H1 (cell line): ENCODE data around the gene PAGE1. TPM values are rescaled to one million over a fixed set of nuclear protein-coding genes. Genes with fewer than 3 reads are reported as not detected.

Experiments
- CTCF ChIA-PET: fragments of 300-600 bp; sonication (Branson Sonifier 250); formaldehyde crosslinking; loops from one replicate; lab custom pipeline; 2021; ENCODE audit not compliant: partially characterized antibody; lab: Charles Lee
- POLR2A ChIA-PET: fragments of 300-600 bp; sonication (Branson Sonifier 250); formaldehyde crosslinking; loops from one replicate; lab custom pipeline; 2021; ENCODE audit warnings: inconsistent platforms; ENCODE audit not compliant: partially characterized antibody; lab: Charles Lee
- DNase-seq, 2 experiments: peaks; one replicate each; pipeline versions ENCODE4 v3.0.0 to v3.0.0-alpha.2; 2010 to 2022; ENCODE audit warnings: low spot score in 2 of 2, low read depth in 1 of 2, mixed read lengths in 1 of 2
- FAIRE-seq: peaks from 2 replicates; lab custom pipeline; 2011; peaks lifted over from hg19 to GRCh38; lab: Jason Lieb, UNC
- H2AFZ ChIP-seq: 2 replicates; pipeline ENCODE4 v1.8.1; 2012; ENCODE audit warnings: low read length, inconsistent platforms
- H2AK5ac ChIP-seq: 2 replicates; pipeline ENCODE4 v1.6.1; 2013; ENCODE audit warnings: low read depth, low read length
- H2BK120ac ChIP-seq: replicated peaks from 2 replicates; pipeline ENCODE3; 2013; ENCODE audit warnings: low read depth, low read length, inconsistent platforms
- H2BK12ac ChIP-seq: 2 replicates; pipeline ENCODE4 v1.6.1; 2013; ENCODE audit warnings: low read depth, low read length
- H2BK15ac ChIP-seq: 2 replicates; pipeline ENCODE4 v1.6.1; 2013; ENCODE audit warnings: low read length
- H2BK20ac ChIP-seq: 2 replicates; pipeline ENCODE4 v1.6.1; 2013; ENCODE audit warnings: low read length
- H2BK5ac ChIP-seq: 2 replicates; pipeline ENCODE4 v1.6.1; 2013; ENCODE audit warnings: low read depth, low read length
- H3K14ac ChIP-seq: 2 replicates; pipeline ENCODE4 v1.6.1; 2013; ENCODE audit warnings: inconsistent platforms; ENCODE audit not compliant: insufficient read length
- H3K18ac ChIP-seq: 2 replicates; pipeline ENCODE4 v1.6.1; 2013; ENCODE audit warnings: low read length; ENCODE audit errors: extremely low read depth
- H3K23ac ChIP-seq: 2 replicates; pipeline ENCODE4 v1.6.1; 2013; ENCODE audit warnings: inconsistent platforms; ENCODE audit not compliant: insufficient read length
- H3K23me2 ChIP-seq: 2 replicates; pipeline ENCODE4 v1.6.1; 2013; ENCODE audit warnings: low read depth, low read length
- H3K27ac ChIP-seq: 2 replicates; pipeline ENCODE4 v1.6.1; 2011; ENCODE audit warnings: low read depth, low read length, inconsistent platforms
- H3K27me3 ChIP-seq, 4 experiments: replicated peaks in 1 of 4; 1 replicate in 1 of 4; 2 replicates in 3 of 4; pipeline versions ENCODE4 v1.6.1 to v1.8.1; 2011 to 2013; ENCODE audit warnings: low read length in 3 of 4, mild to moderate bottlenecking in 3 of 4, inconsistent platforms in 2 of 4, mixed read lengths in 2 of 4, moderate library complexity in 1 of 4; ENCODE audit not compliant: control insufficient read depth in 3 of 4, insufficient read depth in 3 of 4; ENCODE audit errors: extremely low read depth in 1 of 4
- H3K36me3 ChIP-seq, 4 experiments: 2 replicates each; pipeline versions ENCODE4 v1.6.1 to v1.8.1; 2011 to 2013; ENCODE audit warnings: mild to moderate bottlenecking in 4 of 4, low read length in 3 of 4, moderate library complexity in 2 of 4, control low read depth in 1 of 4, inconsistent platforms in 1 of 4; ENCODE audit not compliant: insufficient read depth in 4 of 4, control insufficient read depth in 2 of 4
- H3K4ac ChIP-seq: replicated peaks from 2 replicates; pipeline ENCODE3; 2013; ENCODE audit warnings: low read length, low read depth, mixed read lengths, inconsistent platforms; ENCODE audit not compliant: insufficient read length
- H3K4me1 ChIP-seq, 4 experiments: replicated peaks in 1 of 4; 1 replicate in 1 of 4; 2 replicates in 3 of 4; pipeline versions ENCODE4 v1.6.1 to v1.8.1; 2011 to 2013; ENCODE audit warnings: low read length in 3 of 4, inconsistent platforms in 2 of 4, mixed read lengths in 1 of 4; ENCODE audit not compliant: insufficient read depth in 4 of 4, control insufficient read depth in 3 of 4
- H3K4me2 ChIP-seq, 2 experiments: 2 replicates each; pipeline versions ENCODE4 v1.6.1 to v1.8.1; 2011 to 2013; ENCODE audit warnings: low read depth in 2 of 2, low read length in 2 of 2, control low read depth in 1 of 2, inconsistent platforms in 1 of 2, mild to moderate bottlenecking in 1 of 2; ENCODE audit not compliant: insufficient read depth in 1 of 2
- H3K4me3 ChIP-seq, 4 experiments: fragments of 200-600, 300-600 bp in 1 of 4; sonication (generic), shearing (Covaris generic), sonication (Bioruptor Twin) in 1 of 4; 2 replicates each; pipeline versions ENCODE4 v1.5.1 to v1.8.1; 2011 to 2016; ENCODE audit warnings: low read length in 4 of 4, low read depth in 3 of 4, control low read depth in 2 of 4, inconsistent platforms in 2 of 4, mild to moderate bottlenecking in 2 of 4, mixed read lengths in 1 of 4, moderate library complexity in 1 of 4; ENCODE audit not compliant: insufficient read depth in 2 of 4; ENCODE audit errors: extremely low read depth in 1 of 4
- H3K56ac ChIP-seq: replicated peaks from 2 replicates; pipeline ENCODE3; 2013; ENCODE audit warnings: low read depth, mild to moderate bottlenecking, mixed read lengths, low read length, inconsistent platforms; ENCODE audit not compliant: insufficient read length
- H3K79me1 ChIP-seq: 2 replicates; pipeline ENCODE4 v1.6.1; 2013; ENCODE audit warnings: low read depth, low read length, control low read depth
- H3K79me2 ChIP-seq, 2 experiments: 2 replicates each; pipeline versions ENCODE4 v1.6.1 to v1.8.1; 2012 to 2013; ENCODE audit warnings: low read length in 2 of 2, mild to moderate bottlenecking in 2 of 2, inconsistent platforms in 1 of 2; ENCODE audit not compliant: insufficient read depth in 2 of 2, control insufficient read depth in 1 of 2
- H3K9ac ChIP-seq, 4 experiments: replicated peaks in 1 of 4; 1 replicate in 1 of 4; 2 replicates in 3 of 4; pipeline versions ENCODE4 v1.6.1 to v1.8.1; 2011 to 2013; ENCODE audit warnings: low read depth in 3 of 4, low read length in 3 of 4, control low read depth in 2 of 4, mild to moderate bottlenecking in 2 of 4, moderate library complexity in 2 of 4, inconsistent platforms in 1 of 4; ENCODE audit errors: extremely low read depth in 1 of 4
- H3K9me3 ChIP-seq, 2 experiments: 2 replicates each; pipeline versions ENCODE4 v1.6.1 to v1.8.1; 2012 to 2013; ENCODE audit warnings: mild to moderate bottlenecking in 2 of 2, moderate library complexity in 2 of 2, control low read depth in 1 of 2, inconsistent platforms in 1 of 2, low read depth in 1 of 2, low read length in 1 of 2, mixed read lengths in 1 of 2; ENCODE audit not compliant: insufficient read depth in 2 of 2
- H4K20me1 ChIP-seq, 2 experiments: replicated peaks in 1 of 2; 2 replicates each; pipeline versions ENCODE3 to v1.8.1; 2011 to 2013; ENCODE audit warnings: inconsistent platforms in 2 of 2, low read length in 2 of 2, mild to moderate bottlenecking in 1 of 2; ENCODE audit not compliant: insufficient read depth in 2 of 2, control insufficient read depth in 1 of 2
- H4K5ac ChIP-seq: 2 replicates; pipeline ENCODE4 v1.6.1; 2013; ENCODE audit warnings: low read length, low read depth, mixed read lengths, inconsistent platforms; ENCODE audit not compliant: insufficient read length
- H4K8ac ChIP-seq: 2 replicates; pipeline ENCODE4 v1.8.0; 2013; ENCODE audit warnings: mild to moderate bottlenecking, moderate library complexity, low read length, inconsistent platforms; ENCODE audit not compliant: insufficient read depth; ENCODE audit errors: extremely low read depth
- H4K91ac ChIP-seq: replicated peaks from 2 replicates; pipeline ENCODE3; 2013; ENCODE audit warnings: low read length, mixed read lengths, inconsistent platforms; ENCODE audit not compliant: insufficient read length
- CBX5 ChIP-seq: fragments of 300-800, 300-1000 bp; sonication (generic); IDR thresholded peaks from 2 replicates; pipeline ENCODE4 v1.7.1; 2016; ENCODE audit warnings: antibody characterized with exemption, low read length, low read depth
- CBX8 ChIP-seq: fragments of 300-800, 300-1000 bp; sonication (generic); IDR thresholded peaks from 2 replicates; pipeline ENCODE4 v1.7.1; 2016; ENCODE audit warnings: low read depth, low read length, borderline replicate concordance
- CTBP2 ChIP-seq: IDR thresholded peaks from 2 replicates; pipeline ENCODE4 v1.7.0; 2011; ENCODE audit warnings: borderline replicate concordance, mild to moderate bottlenecking, moderate library complexity, mixed read lengths, low read length; ENCODE audit not compliant: insufficient read depth, insufficient read length
- EZH2 ChIP-seq: fragments of 200-600 bp; sonication (generic); IDR thresholded peaks from 2 replicates; pipeline ENCODE4 v1.7.1; 2012; ENCODE audit warnings: low read depth, mild to moderate bottlenecking, moderate library complexity, low read length, inconsistent platforms; ENCODE audit not compliant: severe bottlenecking
- FOSL1 ChIP-seq: IDR thresholded peaks from 2 replicates; pipeline ENCODE4 v1.6.1; 2011; ENCODE audit warnings: mild to moderate bottlenecking, low read depth, low read length, moderate library complexity; ENCODE audit not compliant: insufficient read depth
- HDAC2 ChIP-seq, 2 experiments: fragments of 300-600 bp in 1 of 2; sonication (generic) in 1 of 2; IDR thresholded peaks; 2 replicates each; pipeline ENCODE4 v1.6.1; 2011 to 2012; ENCODE audit warnings: low read depth in 2 of 2, low read length in 2 of 2, mild to moderate bottlenecking in 2 of 2, moderate library complexity in 2 of 2, borderline replicate concordance in 1 of 2, inconsistent platforms in 1 of 2
- JUND ChIP-seq: IDR thresholded peaks from 2 replicates; pipeline ENCODE4 v1.6.1; 2011; ENCODE audit warnings: mild to moderate bottlenecking, improper control_type of control experiment, low read length
- NRF1 ChIP-seq: IDR thresholded peaks from 2 replicates; pipeline ENCODE4 v1.6.1; 2011; ENCODE audit warnings: mild to moderate bottlenecking, low read depth, low read length, improper control_type of control experiment
- PHF8 ChIP-seq: fragments of 200-600 bp; sonication (generic); conservative IDR thresholded peaks from 2 replicates; pipeline ENCODE4 v1.7.1; 2012; ENCODE audit warnings: low read depth, mild to moderate bottlenecking, inconsistent platforms, low read length, moderate library complexity
- TAF7 ChIP-seq: optimal IDR thresholded peaks from 2 replicates; pipeline ENCODE3; 2011; ENCODE audit warnings: low read depth, mild to moderate bottlenecking, inconsistent platforms, low read length, moderate library complexity, borderline replicate concordance
- TEAD4 ChIP-seq: IDR thresholded peaks from 2 replicates; pipeline ENCODE4 v1.6.1; 2012; ENCODE audit warnings: low read depth, low read length, inconsistent platforms, mixed read lengths
- ZNF274 ChIP-seq: IDR thresholded peaks from 2 replicates; pipeline ENCODE4 v1.7.0; 2012; ENCODE audit warnings: low read length, borderline replicate concordance; ENCODE audit errors: extremely low read depth
- WGBS, 2 experiments: shearing (Covaris generic) in 1 of 2; methylation state at CpG; one replicate each; pipeline versions ENCODE4 v1.1.6 to v1.1.7; 2013 to 2015; ENCODE audit warnings: low lambda C conversion rate in 2 of 2, mixed read lengths in 2 of 2, inconsistent platforms in 1 of 2, low coverage in 1 of 2, missing lambda C conversion rate in 1 of 2; ENCODE audit not compliant: insufficient replicate concordance in 2 of 2, insufficient coverage in 1 of 2, insufficient read length in 1 of 2; ENCODE audit errors: extremely low coverage in 1 of 2, missing lambda C conversion rate in 1 of 2; 5-methylcytosine and 5-hydroxymethylcytosine counted together
- polyA plus RNA-seq, 7 experiments: library from polyadenylated mRNA; depleted of rRNA in 3 of 7; stranded (reverse) in 5 of 7; unstranded in 2 of 7; fragments of >200 nt in 5 of 7; fragments of 200-250 nt in 2 of 7; gene quantifications; 1 replicate in 5 of 7; 2 replicates in 1 of 7; 4 replicates in 1 of 7; pipeline versions ENCODE4 v1.2.1 to v1.2.3, GENCODE V29; 2011 to 2013; ENCODE audit warnings: missing spikeins in 2 of 7, mixed read lengths in 2 of 7
- total RNA-seq: library from RNA; stranded (reverse); fragmentation: NEBNext Ultra II Directional; extraction: Animal tissue kit (Norgen Biotek cat#: 25700); gene quantifications from 2 replicates; pipeline ENCODE4 v1.2.1, GENCODE V29; 2021

The PAGE1 gene
- total and polyA plus RNA-seq, 2 of the 8 experiments (the other 6 are each of a cell fraction or from before 2014, with no cell fraction given) = not detected

DNA sequence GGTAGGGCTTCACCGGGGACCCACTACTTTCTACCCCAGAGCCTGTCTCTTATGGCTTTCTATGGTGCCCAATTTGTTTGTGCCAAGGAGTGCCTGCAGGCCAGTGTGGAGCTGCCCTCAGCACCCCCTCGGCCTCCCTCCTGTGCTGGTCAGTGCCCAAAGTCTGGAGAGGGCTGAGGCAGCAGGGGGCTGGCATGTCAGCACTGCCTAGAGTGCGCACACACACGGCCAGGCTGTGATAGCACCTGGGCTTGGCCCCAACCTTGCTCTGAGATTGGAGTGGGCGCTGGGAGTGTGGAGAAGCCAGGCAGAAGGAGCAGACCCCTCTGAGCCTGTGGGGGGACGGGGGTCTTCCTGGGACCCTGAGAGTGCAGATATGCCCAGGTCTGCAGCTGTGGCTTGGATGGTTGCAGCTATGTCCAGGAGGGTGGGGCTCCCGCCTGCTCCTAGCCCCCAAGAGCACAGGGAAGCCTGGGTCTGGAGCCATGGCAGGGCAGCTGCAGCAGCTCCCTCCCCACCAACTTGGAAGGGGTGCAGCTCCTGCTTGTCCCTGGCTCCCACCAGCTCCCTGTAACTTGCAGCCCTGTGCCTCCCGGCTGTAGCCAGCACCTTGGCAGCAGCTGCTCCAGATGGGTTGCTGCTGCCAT, 50.7 kb downstream of the PAGE1 start:
- no peaks in the 10 kb centered on the region for H4K20me1 ChIP-seq

More for the DNA sequence above, 50.7 kb downstream of the PAGE1 start:
- FAIRE-seq = no peak
- no peak overlapping the region for H2AFZ ChIP-seq
- H3K14ac ChIP-seq = no peak overlapping the region
- TF ChIP-seq EZH2 (no peak), JUND (no peak), NRF1 (no peak), FOSL1 (no peak), CBX8 (no peak), TAF7 (no peak), CBX5 (no peak), TEAD4 (no peak), CTBP2 (no peak), HDAC2 (IDR thresholded peaks at IDR 0.05; ENCODE audit: borderline replicate concordance in 1 of 2, low read depth in 2 of 2, low read length in 2 of 2) (no peak), ZNF274 (no peak), PHF8 (no peak)
- TF ChIP-seq, all 59 proteins: peak for 0
- Histone ChIP-seq H3K4me3 (no peak overlapping the region), H3K4ac (no peak overlapping the region), H2BK12ac (no peak overlapping the region), H3K36me3 (no peaks in the 10 kb centered on the region), H3K9ac (no peak overlapping the region), H3K18ac (no peak overlapping the region), H3K23me2 (no peaks in the 10 kb centered on the region), H3K79me2 (no peaks in the 10 kb centered on the region), H3K23ac (no peak overlapping the region), H3K56ac (no peak overlapping the region), H3K27ac (no peak overlapping the region), H3K79me1 (no peaks in the 10 kb centered on the region), H4K8ac (no peak overlapping the region), H2BK5ac (no peak overlapping the region), H3K4me2 (no peak overlapping the region), H2AK5ac (no peak overlapping the region), H3K9me3 (no peaks in the 10 kb centered on the region), H2BK120ac (no peak overlapping the region), H2BK20ac (no peak overlapping the region), H2BK15ac (no peak overlapping the region), H4K5ac (no peak overlapping the region), H3K4me1 (no peaks in the 10 kb centered on the region), H4K91ac (no peak overlapping the region), H3K27me3 (no peaks in the 10 kb centered on the region)
- CTCF ChIA-PET = interaction anchor here (0.8 to 1.1 kb wide), 2 partner anchors 194 to 353 kb away, joined by 3 read pairs; no protein-coding TSS in a partner anchor
- no peak for DNase-seq
- POLR2A ChIA-PET = no interaction called here
- WGBS, 2 experiments = 93% methylated on average over 5 of the region's 8 CpGs; no CpG with 5 or more reads in 1 of the 2 experiments
